Prostate gland (tissue), 2 donors: ENCODE measurements around the gene SHROOM3. TPM values are rescaled to one million over a fixed set of nuclear protein-coding genes. Genes with fewer than 3 reads are reported as not detected.
"Not testable (repeated sequence)": the region's sequence is repeated elsewhere in the genome, so short reads cannot be mapped to it uniquely, and the experiment has no call there.

ENCODE experiments used
- DNase-seq: peaks from one replicate; pipeline ENCODE4 v3.0.0-alpha.2; 2019; ENCODE audit warnings: low spot score
- H3K27ac ChIP-seq, 2 donors: fragments of 200-600 bp; sonication (generic); 2 replicates each; pipeline ENCODE4 v1.5.1; 2017 to 2019
- H3K27me3 ChIP-seq: fragments of 200-600 bp; sonication (generic); replicated peaks from 2 replicates; pipeline ENCODE4 v1.5.1; 2019; ENCODE audit not compliant: insufficient read depth
- H3K36me3 ChIP-seq, 2 donors: fragments of 200-600 bp; sonication (generic); 1 replicate in 1 of 2; 2 replicates in 1 of 2; pipeline versions ENCODE4 v1.5.1 to v1.8.1; 2017 to 2019
- H3K4me1 ChIP-seq: fragments of 200-600 bp; sonication (generic); replicated peaks from 2 replicates; pipeline ENCODE4 v1.5.1; 2019
- H3K4me3 ChIP-seq, 2 donors: fragments of 200-600 bp; sonication (generic); 2 replicates each; pipeline ENCODE4 v1.5.1; 2017 to 2019
- H3K9me3 ChIP-seq: fragments of 200-600 bp; sonication (generic); 2 replicates; pipeline ENCODE4 v1.5.1; 2017
- CTCF ChIP-seq, 4 experiments: fragments of 200-600 bp in 2 of 4; fragments of 450-650 bp in 2 of 4; sonication (generic) in 2 of 4; IDR thresholded peaks; 1 replicate in 3 of 4; 2 replicates in 1 of 4; pipeline ENCODE4 v1.5.1; 2016 to 2019; ENCODE audit warnings: antibody characterized with exemption in 4 of 4, mild to moderate bottlenecking in 2 of 4, moderate library complexity in 2 of 4
- POLR2A ChIP-seq: fragments of 450-650 bp; IDR thresholded peaks from one replicate; pipeline ENCODE4 v1.6.1; 2016; ENCODE audit warnings: antibody characterized with exemption, mild to moderate bottlenecking
- POLR2AphosphoS5 ChIP-seq: sonication (generic); formaldehyde crosslinking; IDR thresholded peaks from one replicate; pipeline ENCODE4 v1.6.1; 2017; ENCODE audit warnings: antibody characterized with exemption
- WGBS: methylation state at CpG from one replicate; pipeline ENCODE4 v1.1.5; 2018; 5-methylcytosine and 5-hydroxymethylcytosine counted together
- intact Hi-C: fragments of 100-400 bp; cut with DNase I; formaldehyde crosslinking; loops from one replicate; pipeline ENCODE4 v1.14.2; 2022
- total RNA-seq, 2 donors: library from RNA; depleted of rRNA; stranded (reverse); fragments of >200 nt; gene quantifications; one replicate each; pipeline ENCODE4 v1.1.0, GENCODE V29; 2016

SHROOM3 gene
- total RNA-seq, 2 donors from 2014 or later, result 107 to 137 TPM

- no peaks in the 10 kb centered on the region for H3K9me3 ChIP-seq
- DNase-seq, result no peak
- H3K27me3 ChIP-seq, result no peaks in the 10 kb centered on the region
- no peaks in the 10 kb centered on the region for H3K4me1 ChIP-seq
- H3K36me3 ChIP-seq, result no peaks in the 10 kb centered on the region
- no peak for TF ChIP-seq CTCF (IDR thresholded peaks at IDR 0.05)
- TF ChIP-seq POLR2AphosphoS5, result no peak
- TF ChIP-seq POLR2A, result no peak
- WGBS, result 93% methylated on average over 2 of the region's 2 CpGs
- intact Hi-C loops, result no loop called here
- no peak overlapping the region for H3K4me3 ChIP-seq
- H3K27ac ChIP-seq, result no peak overlapping the region
These were observed 18.2 kb downstream of the SHROOM3 start for GRCh38 chr4:76453232-76453631.

- DNase-seq, H3K9me3 ChIP-seq, intact Hi-C loops, H3K4me3 ChIP-seq, H3K27me3 ChIP-seq, H3K4me1 ChIP-seq, H3K36me3 ChIP-seq, H3K27ac ChIP-seq: not testable (repeated sequence)
- WGBS, result 90% methylated on average over 6 of the region's 6 CpGs
These were observed 19.0 kb downstream of the SHROOM3 start for GRCh38 chr4:76454073-76454472.

GRCh38 chr4:76457885-76458284, 22.9 kb downstream of the SHROOM3 start:
- Histone ChIP-seq H3K9me3 (no peaks in the 10 kb centered on the region), H3K4me3 (no peak overlapping the region), H3K36me3 (no peaks in the 10 kb centered on the region), H3K27ac (no peak overlapping the region), H3K27me3 (no peaks in the 10 kb centered on the region), H3K4me1 (no peaks in the 10 kb centered on the region)
- 95% methylated on average over 7 of the region's 7 CpGs for WGBS
- no peak for DNase-seq
- TF ChIP-seq POLR2A, result no peak
- no peak for TF ChIP-seq CTCF (IDR thresholded peaks at IDR 0.05)
- no peak for TF ChIP-seq POLR2AphosphoS5
- intact Hi-C loops, result no loop called here

- H3K36me3 ChIP-seq, result no peaks in the 10 kb centered on the region
- H3K27me3 ChIP-seq, result no peaks in the 10 kb centered on the region
- WGBS, result 61% methylated on average over 2 of the region's 2 CpGs
- H3K9me3 ChIP-seq, result no peaks in the 10 kb centered on the region
- H3K4me1 ChIP-seq, result no peaks in the 10 kb centered on the region
- DNase-seq, result no peak
- H3K4me3 ChIP-seq, result no peak overlapping the region
- TF ChIP-seq CTCF (IDR thresholded peaks at IDR 0.05) (no peak), POLR2AphosphoS5 (no peak), POLR2A (no peak)
- intact Hi-C loops, result no loop called here
- H3K27ac ChIP-seq, result no peak overlapping the region
These were observed 23.3 kb downstream of the SHROOM3 start for GRCh38 chr4:76458297-76458696.

- Histone ChIP-seq H3K36me3 (no peaks in the 10 kb centered on the region), H3K9me3 (no peaks in the 10 kb centered on the region), H3K4me3 (no peak overlapping the region), H3K27me3 (no peaks in the 10 kb centered on the region), H3K27ac (no peak overlapping the region), H3K4me1 (no peaks in the 10 kb centered on the region)
- WGBS, result 34% methylated on average over 3 of the region's 3 CpGs
- DNase-seq, result no peak
- no peak for TF ChIP-seq POLR2A
- TF ChIP-seq POLR2AphosphoS5, result no peak
- intact Hi-C loops, result no loop called here
These were observed 23.8 kb downstream of the SHROOM3 start for GRCh38 chr4:76458825-76459224.

GRCh38 chr4:76459291-76459723, 24.3 kb downstream of the SHROOM3 start:
- TF ChIP-seq POLR2A (no peak), POLR2AphosphoS5 (no peak), CTCF (IDR thresholded peaks at IDR 0.05) (no peak)
- Histone ChIP-seq H3K9me3 (no peaks in the 10 kb centered on the region), H3K36me3 (no peaks in the 10 kb centered on the region), H3K4me1 (no peaks in the 10 kb centered on the region), H3K27ac (no peak overlapping the region), H3K27me3 (no peaks in the 10 kb centered on the region), H3K4me3 (no peak overlapping the region)
- no peak for DNase-seq
- 43% methylated on average over 11 of the region's 11 CpGs for WGBS
- intact Hi-C loops, result no loop called here
